Left ventricle myocardium inferior (tissue), 1 donor: ENCODE measurements around the gene SLC35E3. TPM values are rescaled to one million over a fixed set of nuclear protein-coding genes. Genes with fewer than 3 reads are reported as not detected.
A peak's percentile ranks its signal among the peaks of the same experiment; 100 is the strongest.
"Not testable (repeated sequence)": the region's sequence is repeated elsewhere in the genome, so short reads cannot be mapped to it uniquely, and the experiment has no call there.

Experiments
- DNase-seq: peaks from one replicate; pipeline ENCODE4 v3.0.0-alpha.2; 2020
- H3K27ac ChIP-seq: fragments of 200-600 bp; replicated peaks from 2 replicates; pipeline ENCODE4 v1.8.0; 2021
- H3K27me3 ChIP-seq: fragments of 200-600 bp; 2 replicates; pipeline ENCODE4 v1.8.0; 2021; ENCODE audit warnings: low read depth
- H3K36me3 ChIP-seq: fragments of 200-600 bp; 2 replicates; pipeline ENCODE4 v1.8.0; 2021
- H3K4me1 ChIP-seq: fragments of 200-600 bp; 2 replicates; pipeline ENCODE4 v1.8.0; 2021
- H3K4me3 ChIP-seq: fragments of 200-600 bp; 2 replicates; pipeline ENCODE4 v1.8.0; 2021; ENCODE audit warnings: mild to moderate bottlenecking, moderate library complexity
- H3K9me3 ChIP-seq: fragments of 200-600 bp; replicated peaks from 2 replicates; pipeline ENCODE4 v1.8.0; 2021
- intact Hi-C: fragments of 100-400 bp; cut with micrococcal nuclease; formaldehyde crosslinking; loops from one replicate; pipeline ENCODE4 v1.11.0; 2022
- total RNA-seq: library from RNA; stranded (reverse); fragmentation: NEBNext Ultra II Directional; extraction: Animal tissue kit (Norgen Biotek cat#: 25700); gene quantifications from one replicate; pipeline ENCODE4 v1.2.1, GENCODE V29; 2021
- TF ChIP-seq, protein P1 (sequence below): fragments of 200-600 bp; IDR thresholded peaks from 2 replicates; pipeline ENCODE4 v1.8.0; 2021; ENCODE audit warnings: antibody characterized with exemption, mild to moderate bottlenecking, borderline replicate concordance
- donor health status: DM: no; HTN: yes; CAD: no; lungs with severe emphysema.

The SLC35E3 gene
- total RNA-seq, 1 donor from 2014 or later: 5.1 TPM

DNA sequence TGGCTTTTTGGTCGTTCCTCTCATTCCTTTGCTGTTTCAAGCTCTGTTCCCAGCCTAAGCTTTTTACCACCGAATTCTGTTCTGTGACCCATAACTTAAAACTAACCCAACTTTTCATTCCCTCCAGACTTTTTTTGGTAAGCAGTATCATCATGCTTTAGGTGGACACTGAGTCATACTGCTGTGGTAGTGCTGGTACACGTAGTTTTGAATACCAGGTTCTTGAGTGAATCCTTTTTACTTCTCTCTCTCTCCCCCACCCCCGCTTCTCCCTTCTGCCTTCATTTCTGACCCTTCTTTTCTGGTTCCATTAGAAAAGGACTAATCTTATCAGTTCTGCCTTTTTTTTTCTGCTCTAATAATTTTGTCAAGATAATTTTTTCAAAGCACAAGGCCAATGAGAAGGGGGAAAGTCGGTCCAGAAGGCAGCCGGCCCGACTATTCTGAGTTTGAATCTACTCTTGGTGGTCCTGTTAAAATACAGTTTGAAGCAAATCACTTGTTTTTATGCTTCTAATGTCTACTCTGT, 59.7 kb downstream of the SLC35E3 start:
- no peaks in the 10 kb centered on the region for H3K9me3 ChIP-seq
- H3K27me3 ChIP-seq: no peaks in the 10 kb centered on the region

DNA sequence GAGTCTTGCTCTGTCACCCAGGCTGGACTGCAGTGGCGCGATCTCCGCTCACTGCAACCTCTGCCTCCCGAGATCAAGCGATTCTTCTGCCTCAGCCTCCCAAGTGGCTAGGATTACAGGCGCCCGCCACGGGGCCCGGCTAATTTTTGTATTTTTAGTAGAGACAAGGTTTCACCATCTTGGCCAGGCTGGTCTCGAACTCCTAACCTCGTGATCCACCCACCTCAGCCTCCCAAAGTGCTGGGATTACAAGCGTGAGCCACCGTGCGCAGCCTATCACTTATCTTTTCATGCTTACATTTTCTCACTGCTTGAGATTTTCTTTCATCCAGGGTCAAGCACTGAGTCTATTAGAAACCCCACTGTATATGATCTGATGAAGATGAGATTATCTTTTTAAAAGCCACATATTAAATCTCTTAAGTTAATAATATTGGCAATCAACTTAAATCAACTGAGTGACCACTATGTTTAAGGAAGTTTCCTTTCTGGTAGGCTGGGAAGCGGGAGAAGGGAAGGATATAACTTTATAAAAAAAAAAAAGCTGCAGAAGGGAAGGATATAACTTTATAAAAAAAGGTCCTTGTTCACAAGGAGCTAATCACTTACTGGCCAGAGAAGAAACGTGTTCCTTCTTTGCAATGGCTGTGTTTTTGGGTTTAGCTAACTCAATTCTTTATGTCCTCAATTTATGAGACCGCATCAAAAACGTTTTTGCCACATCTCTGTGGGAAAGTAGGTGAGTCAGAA, 60.7 kb downstream of the SLC35E3 start:
- H3K27ac ChIP-seq: peak overlapping the region; percentile 99
- intact Hi-C loops: loop anchor here (10.0 kb wide), 1 partner anchor 352 kb away; no protein-coding TSS in a partner anchor

More for the DNA sequence above, 59.7 kb downstream of the SLC35E3 start:
- H3K4me3 ChIP-seq: no peak overlapping the region
- TF ChIP-seq, protein P1, sequence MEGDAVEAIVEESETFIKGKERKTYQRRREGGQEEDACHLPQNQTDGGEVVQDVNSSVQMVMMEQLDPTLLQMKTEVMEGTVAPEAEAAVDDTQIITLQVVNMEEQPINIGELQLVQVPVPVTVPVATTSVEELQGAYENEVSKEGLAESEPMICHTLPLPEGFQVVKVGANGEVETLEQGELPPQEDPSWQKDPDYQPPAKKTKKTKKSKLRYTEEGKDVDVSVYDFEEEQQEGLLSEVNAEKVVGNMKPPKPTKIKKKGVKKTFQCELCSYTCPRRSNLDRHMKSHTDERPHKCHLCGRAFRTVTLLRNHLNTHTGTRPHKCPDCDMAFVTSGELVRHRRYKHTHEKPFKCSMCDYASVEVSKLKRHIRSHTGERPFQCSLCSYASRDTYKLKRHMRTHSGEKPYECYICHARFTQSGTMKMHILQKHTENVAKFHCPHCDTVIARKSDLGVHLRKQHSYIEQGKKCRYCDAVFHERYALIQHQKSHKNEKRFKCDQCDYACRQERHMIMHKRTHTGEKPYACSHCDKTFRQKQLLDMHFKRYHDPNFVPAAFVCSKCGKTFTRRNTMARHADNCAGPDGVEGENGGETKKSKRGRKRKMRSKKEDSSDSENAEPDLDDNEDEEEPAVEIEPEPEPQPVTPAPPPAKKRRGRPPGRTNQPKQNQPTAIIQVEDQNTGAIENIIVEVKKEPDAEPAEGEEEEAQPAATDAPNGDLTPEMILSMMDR: no peak
- H3K36me3 ChIP-seq: peaks cover 14% of the 10 kb centered on the region
- intact Hi-C loops: loop anchor here (10.0 kb wide), 1 partner anchor 351 kb away; no protein-coding TSS in a partner anchor
- H3K27ac ChIP-seq: no peak overlapping the region
- DNase-seq: no peak
- H3K4me1 ChIP-seq: peaks cover 35% of the 10 kb centered on the region

DNA sequence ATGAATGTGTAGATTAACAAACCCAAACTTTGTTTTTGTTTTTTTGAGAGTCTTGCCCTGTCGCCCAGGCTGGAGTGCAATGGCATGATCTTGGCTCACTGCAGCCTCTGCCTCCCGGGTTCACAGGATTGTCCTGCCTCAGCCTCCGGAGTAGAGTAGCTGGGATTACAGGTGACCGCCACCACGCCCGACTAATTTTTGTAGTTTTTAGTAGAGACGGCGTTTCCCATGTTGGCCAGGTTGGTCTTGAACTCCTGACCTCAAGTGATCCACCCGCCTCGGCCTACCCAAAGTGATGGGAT, 61.2 kb downstream of the SLC35E3 start:
- H3K4me1 ChIP-seq: peaks cover 51% of the 10 kb centered on the region
- not testable (repeated sequence) for DNase-seq, H3K9me3 ChIP-seq, H3K27me3 ChIP-seq
- H3K27ac ChIP-seq: peak overlapping the region; percentile 99
- peak overlapping the region; percentile 97 for H3K4me3 ChIP-seq
- peaks cover 21% of the 10 kb centered on the region for H3K36me3 ChIP-seq
- intact Hi-C loops: loop anchor here (10.0 kb wide), 1 partner anchor 352 kb away; no protein-coding TSS in a partner anchor

More for the DNA sequence above, 60.7 kb downstream of the SLC35E3 start:
- TF ChIP-seq, protein P1: no peak
- H3K9me3 ChIP-seq: no peaks in the 10 kb centered on the region
- H3K4me1 ChIP-seq: peaks cover 45% of the 10 kb centered on the region
- peak overlapping the region; percentile 97 for H3K4me3 ChIP-seq
- H3K27me3 ChIP-seq: no peaks in the 10 kb centered on the region
- H3K36me3 ChIP-seq: peaks cover 20% of the 10 kb centered on the region
- no peak for DNase-seq

DNA sequence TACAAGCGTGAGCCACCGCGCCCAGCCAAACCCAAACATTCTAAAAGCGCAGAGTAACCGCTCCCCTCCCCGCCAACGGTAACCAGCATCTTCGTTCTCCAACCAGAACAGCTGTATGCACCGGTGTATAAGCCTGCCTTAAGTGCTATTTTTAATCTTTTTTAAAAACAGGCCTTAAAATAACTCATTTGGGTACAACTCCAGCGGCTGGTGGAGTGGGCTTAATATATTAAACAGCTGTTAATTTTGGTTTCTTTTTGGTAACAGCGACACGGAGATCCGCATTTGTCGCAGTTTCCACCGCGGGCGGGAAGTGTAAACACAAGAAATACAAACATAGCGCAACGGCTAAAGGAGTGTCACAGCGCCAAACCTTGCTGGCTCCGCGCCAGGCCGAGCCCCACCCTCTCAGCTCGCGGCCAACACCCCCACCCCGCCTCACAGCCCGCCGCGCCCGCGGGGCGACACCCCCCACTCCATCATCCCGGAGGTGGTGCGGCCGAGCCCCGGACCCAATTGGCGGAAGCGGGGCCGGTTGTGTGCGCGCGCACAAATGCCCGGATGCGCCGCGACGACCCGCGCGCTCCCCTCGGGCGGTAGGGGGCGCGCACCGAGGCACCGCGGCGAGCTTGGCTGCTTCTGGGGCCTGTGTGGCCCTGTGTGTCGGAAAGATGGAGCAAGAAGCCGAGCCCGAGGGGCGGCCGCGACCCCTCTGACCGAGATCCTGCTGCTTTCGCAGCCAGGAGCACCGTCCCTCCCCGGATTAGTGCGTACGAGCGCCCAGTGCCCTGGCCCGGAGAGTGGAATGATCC, 61.8 kb downstream of the SLC35E3 start, which contains the start of gene MDM2:
MDM2 (plus strand) TSS at position 602 of the 812 bp plus-strand sequence. CDS start 301 bp downstream, outside the sequence.
- peak within 1 kb of the TSS; percentile 99 for H3K27ac ChIP-seq
- peaks cover 56% of the 10 kb centered on the region for H3K4me1 ChIP-seq
- intact Hi-C loops: loop anchor here (10.0 kb wide), 1 partner anchor 353 kb away; no protein-coding TSS in a partner anchor
- no peaks in the 10 kb centered on the region for H3K9me3 ChIP-seq
- no peaks in the 10 kb centered on the region for H3K27me3 ChIP-seq
- H3K4me3 ChIP-seq: peak within 1 kb of the TSS; percentile 97
- DNase-seq: peak; percentile 94
- H3K36me3 ChIP-seq: peaks cover 27% of the 10 kb centered on the region
- TF ChIP-seq, protein P1: peak; percentile 91

DNA sequence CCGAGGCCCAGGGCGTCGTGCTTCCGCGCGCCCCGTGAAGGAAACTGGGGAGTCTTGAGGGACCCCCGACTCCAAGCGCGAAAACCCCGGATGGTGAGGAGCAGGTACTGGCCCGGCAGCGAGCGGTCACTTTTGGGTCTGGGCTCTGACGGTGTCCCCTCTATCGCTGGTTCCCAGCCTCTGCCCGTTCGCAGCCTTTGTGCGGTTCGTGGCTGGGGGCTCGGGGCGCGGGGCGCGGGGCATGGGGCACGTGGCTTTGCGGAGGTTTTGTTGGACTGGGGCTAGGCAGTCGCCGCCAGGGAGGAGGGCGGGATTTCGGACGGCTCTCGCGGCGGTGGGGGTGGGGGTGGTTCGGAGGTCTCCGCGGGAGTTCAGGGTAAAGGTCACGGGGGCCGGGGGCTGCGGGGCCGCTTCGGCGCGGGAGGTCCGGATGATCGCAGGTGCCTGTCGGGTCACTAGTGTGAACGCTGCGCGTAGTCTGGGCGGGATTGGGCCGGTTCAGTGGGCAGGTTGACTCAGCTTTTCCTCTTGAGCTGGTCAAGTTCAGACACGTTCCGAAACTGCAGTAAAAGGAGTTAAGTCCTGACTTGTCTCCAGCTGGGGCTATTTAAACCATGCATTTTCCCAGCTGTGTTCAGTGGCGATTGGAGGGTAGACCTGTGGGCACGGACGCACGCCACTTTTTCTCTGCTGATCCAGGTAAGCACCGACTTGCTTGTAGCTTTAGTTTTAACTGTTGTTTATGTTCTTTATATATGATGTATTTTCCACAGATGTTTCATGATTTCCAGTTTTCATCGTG, 62.6 kb downstream of the SLC35E3 start:
- peaks cover 64% of the 10 kb centered on the region for H3K4me1 ChIP-seq
- no peaks in the 10 kb centered on the region for H3K27me3 ChIP-seq
- TF ChIP-seq, protein P1: no peak
- H3K36me3 ChIP-seq: peaks cover 35% of the 10 kb centered on the region
- intact Hi-C loops: loop anchor here (10.0 kb wide), 1 partner anchor 354 kb away; no protein-coding TSS in a partner anchor
- peak overlapping the region; percentile 99 for H3K27ac ChIP-seq
- peak; percentile 67 for DNase-seq
- H3K9me3 ChIP-seq: no peaks in the 10 kb centered on the region
- peak overlapping the region; percentile 97 for H3K4me3 ChIP-seq
